DMS 273 (cell line): ENCODE data around the gene SLC4A1AP.

Source experiments
- DNase-seq: peaks from one replicate; lab custom pipeline; 2025; ENCODE audit not compliant: unreplicated experiment; lab: John Stamatoyannopoulos, UW

SLC4A1AP gene

GRCh38 chr2:27720004-27720551, 56.4 kb downstream of the SLC4A1AP start:
- peak; percentile 23 for DNase-seq

GRCh38 chr2:27721335-27721734, 57.6 kb downstream of the SLC4A1AP start:
- no peak for DNase-seq

- no peak for DNase-seq
Measured at GRCh38 chr2:27721884-27722485, 58.3 kb downstream of the SLC4A1AP start.

GRCh38 chr2:27723372-27724144, 59.9 kb downstream of the SLC4A1AP start:
- DNase-seq, result peak; percentile 84

- no peak for DNase-seq
Measured at GRCh38 chr2:27724191-27724590, 60.5 kb downstream of the SLC4A1AP start.

- DNase-seq, result no peak
Measured at GRCh38 chr2:27724905-27725701, 61.4 kb downstream of the SLC4A1AP start.

- no peak for DNase-seq
Measured at GRCh38 chr2:27727257-27727656, 63.6 kb downstream of the SLC4A1AP start.

- DNase-seq, result no peak
Measured at GRCh38 chr2:27728081-27728858, 64.6 kb downstream of the SLC4A1AP start.

GRCh38 chr2:27729198-27729597, 65.5 kb downstream of the SLC4A1AP start:
- no peak for DNase-seq

- DNase-seq, result no peak
Measured at GRCh38 chr2:27729614-27730013, 65.9 kb downstream of the SLC4A1AP start.

- no peak for DNase-seq
Measured at GRCh38 chr2:27730261-27730662, 66.6 kb downstream of the SLC4A1AP start.

- no peak for DNase-seq
Measured at GRCh38 chr2:27730980-27731691, 67.4 kb downstream of the SLC4A1AP start.

GRCh38 chr2:27734305-27734704, 70.6 kb downstream of the SLC4A1AP start:
- no peak for DNase-seq

GRCh38 chr2:27735263-27735904, 71.7 kb downstream of the SLC4A1AP start:
- peak; percentile 90 for DNase-seq

- no peak for DNase-seq
Measured at GRCh38 chr2:27736031-27736889, 72.6 kb downstream of the SLC4A1AP start.

GRCh38 chr2:27736890-27737204, 73.2 kb downstream of the SLC4A1AP start:
- DNase-seq, result no peak

GRCh38 chr2:27737676-27738348, 74.1 kb downstream of the SLC4A1AP start:
- peak; percentile 77 for DNase-seq

- no peak for DNase-seq
Measured at GRCh38 chr2:27738349-27739057, 74.8 kb downstream of the SLC4A1AP start.
